GM11168 (cell line): ENCODE results near the gene GPRC5D.

Experiments used
- in situ Hi-C: fragments of 300-500 bp; cut with MboI; formaldehyde crosslinking; loops from one replicate; pipeline ENCODE4 v1.12.0; 2022; ENCODE audit warnings: low sequenced_read_pairs; ENCODE audit not compliant: unreplicated experiment

Gene GPRC5D

GRCh38 chr12:12941450-12942350, 10.3 kb downstream of the GPRC5D start:
- in situ Hi-C loops: no loop called here

- in situ Hi-C loops: no loop called here
Measured at GRCh38 chr12:12939888-12940287, 12.1 kb downstream of the GPRC5D start.

GRCh38 chr12:12938541-12938940, 13.4 kb downstream of the GPRC5D start:
- in situ Hi-C loops: no loop called here

GRCh38 chr12:12936983-12937491, 14.9 kb downstream of the GPRC5D start:
- in situ Hi-C loops: no loop called here

- in situ Hi-C loops: no loop called here
Measured at GRCh38 chr12:12934556-12934955, 17.4 kb downstream of the GPRC5D start.

- in situ Hi-C loops: no loop called here
Measured at GRCh38 chr12:12933742-12934141, 18.2 kb downstream of the GPRC5D start.

GRCh38 chr12:12930633-12931219, 21.2 kb downstream of the GPRC5D start:
- in situ Hi-C loops: no loop called here

GRCh38 chr12:12929696-12930095, 22.3 kb downstream of the GPRC5D start:
- in situ Hi-C loops: no loop called here

- in situ Hi-C loops: no loop called here
Measured at GRCh38 chr12:12927211-12928079, 24.5 kb downstream of the GPRC5D start.

GRCh38 chr12:12926571-12927071, 25.3 kb downstream of the GPRC5D start:
- in situ Hi-C loops: no loop called here

GRCh38 chr12:12925388-12925787, 26.6 kb downstream of the GPRC5D start:
- in situ Hi-C loops: no loop called here

GRCh38 chr12:12924169-12924568, 27.8 kb downstream of the GPRC5D start:
- in situ Hi-C loops: no loop called here

- in situ Hi-C loops: no loop called here
Measured at GRCh38 chr12:12922978-12923377, 29.0 kb downstream of the GPRC5D start.

- in situ Hi-C loops: no loop called here
Measured at GRCh38 chr12:12922191-12922616, 29.8 kb downstream of the GPRC5D start.

GRCh38 chr12:12919666-12920435, 32.1 kb downstream of the GPRC5D start:
- in situ Hi-C loops: loop anchor here (5.0 kb wide), 1 partner anchor 302 kb away; no protein-coding TSS in a partner anchor

- in situ Hi-C loops: loop anchor here (5.0 kb wide), 1 partner anchor 303 kb away; no protein-coding TSS in a partner anchor
Measured at GRCh38 chr12:12918781-12919389, 33.1 kb downstream of the GPRC5D start.

- in situ Hi-C loops: loop anchor here (5.0 kb wide), 1 partner anchor 305 kb away; no protein-coding TSS in a partner anchor
Measured at GRCh38 chr12:12917517-12917916, 34.5 kb downstream of the GPRC5D start.

- in situ Hi-C loops: loop anchor here (5.0 kb wide), 1 partner anchor 306 kb away; no protein-coding TSS in a partner anchor
Measured at GRCh38 chr12:12916135-12916944, 35.6 kb downstream of the GPRC5D start.
